Thoracic aorta (tissue), 2 donors: ENCODE data around the gene S1PR3. TPM values are rescaled to one million over a fixed set of nuclear protein-coding genes. Genes with fewer than 3 reads are reported as not detected.

ENCODE experiments used
- ATAC-seq: fragments of 150-250 bp; one replicate; pipeline ENCODE4 v1.8.0; 2017; ENCODE audit warnings: low read depth; ENCODE audit not compliant: insufficient number of reproducible peaks, low FRiP score
- DNase-seq: peaks from one replicate; pipeline ENCODE4 v3.0.0-alpha.2; 2020; ENCODE audit warnings: low spot score
- H3K27ac ChIP-seq, 2 donors: fragments of 200-600 bp; sonication (generic); 1 replicate in 1 of 2; 2 replicates in 1 of 2; pipeline ENCODE4 v1.5.1; 2016; ENCODE audit warnings: mild to moderate bottlenecking in 2 of 2, moderate library complexity in 2 of 2
- H3K27me3 ChIP-seq: fragments of 200-600 bp; sonication (generic); replicated peaks from 2 replicates; pipeline ENCODE4 v1.6.0; 2016; ENCODE audit warnings: mild to moderate bottlenecking; ENCODE audit not compliant: insufficient read depth
- H3K36me3 ChIP-seq: fragments of 200-600 bp; sonication (generic); one replicate; pipeline ENCODE4 v1.5.1; 2016
- H3K4me1 ChIP-seq, 2 donors: fragments of 200-600 bp; sonication (generic); 1 replicate in 1 of 2; 2 replicates in 1 of 2; pipeline versions ENCODE4 v1.5.1 to v1.6.0; 2016; ENCODE audit warnings: low read depth in 2 of 2, mild to moderate bottlenecking in 1 of 2; ENCODE audit not compliant: control insufficient read depth in 1 of 2
- H3K4me3 ChIP-seq: fragments of 200-600 bp; sonication (generic); 2 replicates; pipeline ENCODE4 v1.5.1; 2016; ENCODE audit warnings: mild to moderate bottlenecking
- H3K9me3 ChIP-seq: fragments of 200-600 bp; sonication (generic); 2 replicates; pipeline ENCODE4 v1.5.1; 2016
- total RNA-seq, 2 donors: library from RNA; depleted of rRNA; stranded (reverse); fragments of >200 nt; gene quantifications; one replicate each; pipeline versions ENCODE4 v1.1.0 to v1.2.3, GENCODE V29; 2016
- TF ChIP-seq, protein P1 (sequence below): fragments of 200-600 bp; sonication (generic); IDR thresholded peaks from one replicate; pipeline ENCODE4 v1.5.1; 2019; ENCODE audit warnings: antibody characterized with exemption

S1PR3 gene
- total RNA-seq, 2 donors from 2014 or later, result 125 to 173 TPM

- H3K4me3 ChIP-seq, result no peak overlapping the region
- DNase-seq, result no peak
- H3K9me3 ChIP-seq, result no peaks in the 10 kb centered on the region
- no peaks in the 10 kb centered on the region for H3K27me3 ChIP-seq
- no peak for ATAC-seq
- TF ChIP-seq, protein P1, sequence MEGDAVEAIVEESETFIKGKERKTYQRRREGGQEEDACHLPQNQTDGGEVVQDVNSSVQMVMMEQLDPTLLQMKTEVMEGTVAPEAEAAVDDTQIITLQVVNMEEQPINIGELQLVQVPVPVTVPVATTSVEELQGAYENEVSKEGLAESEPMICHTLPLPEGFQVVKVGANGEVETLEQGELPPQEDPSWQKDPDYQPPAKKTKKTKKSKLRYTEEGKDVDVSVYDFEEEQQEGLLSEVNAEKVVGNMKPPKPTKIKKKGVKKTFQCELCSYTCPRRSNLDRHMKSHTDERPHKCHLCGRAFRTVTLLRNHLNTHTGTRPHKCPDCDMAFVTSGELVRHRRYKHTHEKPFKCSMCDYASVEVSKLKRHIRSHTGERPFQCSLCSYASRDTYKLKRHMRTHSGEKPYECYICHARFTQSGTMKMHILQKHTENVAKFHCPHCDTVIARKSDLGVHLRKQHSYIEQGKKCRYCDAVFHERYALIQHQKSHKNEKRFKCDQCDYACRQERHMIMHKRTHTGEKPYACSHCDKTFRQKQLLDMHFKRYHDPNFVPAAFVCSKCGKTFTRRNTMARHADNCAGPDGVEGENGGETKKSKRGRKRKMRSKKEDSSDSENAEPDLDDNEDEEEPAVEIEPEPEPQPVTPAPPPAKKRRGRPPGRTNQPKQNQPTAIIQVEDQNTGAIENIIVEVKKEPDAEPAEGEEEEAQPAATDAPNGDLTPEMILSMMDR, result no peak
- H3K27ac ChIP-seq, result no peak overlapping the region
- H3K36me3 ChIP-seq, result no peaks in the 10 kb centered on the region
- H3K4me1 ChIP-seq, result no peaks in the 10 kb centered on the region
Observed at GRCh38 chr9:89010056-89010455, 18.8 kb downstream of the S1PR3 start.

- ATAC-seq, result no peak
- no peak for DNase-seq
- H3K27me3 ChIP-seq, result no peaks in the 10 kb centered on the region
- TF ChIP-seq, protein P1, result no peak
- H3K9me3 ChIP-seq, result no peaks in the 10 kb centered on the region
- H3K4me1 ChIP-seq, result no peaks in the 10 kb centered on the region
- no peaks in the 10 kb centered on the region for H3K36me3 ChIP-seq
- no peak overlapping the region for H3K27ac ChIP-seq
- no peak overlapping the region for H3K4me3 ChIP-seq
Observed at GRCh38 chr9:89010526-89011111, 19.4 kb downstream of the S1PR3 start.

- Histone ChIP-seq H3K4me1 (no peaks in the 10 kb centered on the region), H3K27ac (no peak overlapping the region), H3K36me3 (no peaks in the 10 kb centered on the region), H3K27me3 (no peaks in the 10 kb centered on the region), H3K9me3 (no peaks in the 10 kb centered on the region), H3K4me3 (no peak overlapping the region)
- DNase-seq (no peak), ATAC-seq (no peak)
- TF ChIP-seq, protein P1, result no peak
Observed at GRCh38 chr9:89011683-89012082, 20.4 kb downstream of the S1PR3 start.

DNA sequence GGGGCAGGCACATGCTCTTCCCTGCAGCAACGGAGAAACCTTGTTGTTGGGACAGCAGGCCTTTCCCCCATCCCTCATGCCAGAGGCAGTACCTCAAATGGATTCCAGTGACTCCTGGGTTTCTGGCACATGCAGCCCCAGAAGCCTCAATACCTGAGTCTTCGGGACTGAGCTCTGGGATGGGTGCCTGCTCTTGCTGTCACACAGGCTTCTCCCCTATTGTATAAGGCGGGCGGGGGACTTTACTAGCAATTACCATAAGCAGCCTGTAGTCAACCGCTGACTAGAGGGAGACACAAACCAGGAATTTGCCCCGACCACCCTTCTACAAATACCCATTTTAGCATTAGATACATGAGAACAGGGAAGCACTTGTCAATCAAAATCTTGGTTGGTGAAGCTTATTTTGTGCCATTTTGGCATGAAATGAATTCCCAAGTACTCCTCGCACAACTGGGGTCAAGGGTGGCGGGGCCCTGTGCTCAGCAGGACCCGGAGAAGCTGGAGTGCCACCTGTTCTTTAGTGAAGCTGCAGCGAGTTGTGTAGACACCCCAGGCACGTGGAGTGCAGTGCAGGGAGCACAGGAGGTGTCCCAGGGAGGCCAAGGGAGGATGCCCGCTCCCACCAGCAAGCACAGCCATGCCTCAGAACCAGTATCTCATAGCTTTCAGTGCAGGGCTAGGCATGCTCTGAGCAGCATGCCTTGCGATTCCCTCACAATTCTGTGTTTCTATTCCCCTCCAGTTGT, 21.2 kb downstream of the S1PR3 start:
- no peak for ATAC-seq

GRCh38 chr9:89013660-89014059, 22.4 kb downstream of the S1PR3 start:
- no peak overlapping the region for H3K27ac ChIP-seq
- no peak for ATAC-seq
- H3K36me3 ChIP-seq, result no peaks in the 10 kb centered on the region
- H3K4me1 ChIP-seq, result no peaks in the 10 kb centered on the region
- no peak for DNase-seq
- TF ChIP-seq, protein P1, result no peak
- H3K9me3 ChIP-seq, result no peaks in the 10 kb centered on the region
- no peak overlapping the region for H3K4me3 ChIP-seq
- no peaks in the 10 kb centered on the region for H3K27me3 ChIP-seq

More for the DNA sequence above, 21.2 kb downstream of the S1PR3 start:
- Histone ChIP-seq H3K4me1 (no peaks in the 10 kb centered on the region), H3K27ac (no peak overlapping the region), H3K36me3 (no peaks in the 10 kb centered on the region), H3K4me3 (no peak overlapping the region), H3K27me3 (no peaks in the 10 kb centered on the region), H3K9me3 (no peaks in the 10 kb centered on the region)
- DNase-seq, result no peak
- TF ChIP-seq, protein P1, result no peak
